Tibial nerve (tissue), 3 donors: ENCODE measurements around the gene MUC5AC.
"Not testable (repeated sequence)": the region's sequence is repeated elsewhere in the genome, so short reads cannot be mapped to it uniquely, and the experiment has no call there.

Source experiments
- POLR2A ChIP-seq, 2 donors: fragments of 450-650 bp; IDR thresholded peaks; one replicate each; pipeline ENCODE4 v1.6.1; 2017; ENCODE audit warnings: antibody characterized with exemption in 2 of 2, mild to moderate bottlenecking in 2 of 2, moderate library complexity in 2 of 2
- TF ChIP-seq, protein P1 (sequence below), 5 experiments: fragments of 200-600 bp in 3 of 5; fragments of 450-650 bp in 2 of 5; sonication (generic) in 3 of 5; IDR thresholded peaks; one replicate each; pipeline ENCODE4 v1.5.1; 2016 to 2019; ENCODE audit warnings: antibody characterized with exemption in 5 of 5, mild to moderate bottlenecking in 3 of 5, moderate library complexity in 2 of 5

DNA sequence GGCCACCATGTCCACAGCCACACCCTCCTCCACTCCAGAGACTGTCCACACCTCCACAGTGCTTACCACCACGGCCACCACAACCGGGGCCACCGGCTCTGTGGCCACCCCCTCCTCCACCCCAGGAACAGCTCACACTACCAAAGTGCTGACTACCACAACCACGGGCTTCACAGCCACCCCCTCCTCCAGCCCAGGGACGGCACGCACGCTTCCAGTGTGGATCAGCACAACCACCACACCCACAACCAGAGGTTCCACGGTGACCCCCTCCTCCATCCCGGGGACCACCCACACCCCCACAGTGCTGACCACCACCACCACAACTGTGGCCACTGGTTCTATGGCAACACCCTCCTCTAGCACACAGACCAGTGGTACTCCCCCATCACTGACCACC is 86.8 kb downstream of the MUC5AC start:
- TF ChIP-seq, protein P1, sequence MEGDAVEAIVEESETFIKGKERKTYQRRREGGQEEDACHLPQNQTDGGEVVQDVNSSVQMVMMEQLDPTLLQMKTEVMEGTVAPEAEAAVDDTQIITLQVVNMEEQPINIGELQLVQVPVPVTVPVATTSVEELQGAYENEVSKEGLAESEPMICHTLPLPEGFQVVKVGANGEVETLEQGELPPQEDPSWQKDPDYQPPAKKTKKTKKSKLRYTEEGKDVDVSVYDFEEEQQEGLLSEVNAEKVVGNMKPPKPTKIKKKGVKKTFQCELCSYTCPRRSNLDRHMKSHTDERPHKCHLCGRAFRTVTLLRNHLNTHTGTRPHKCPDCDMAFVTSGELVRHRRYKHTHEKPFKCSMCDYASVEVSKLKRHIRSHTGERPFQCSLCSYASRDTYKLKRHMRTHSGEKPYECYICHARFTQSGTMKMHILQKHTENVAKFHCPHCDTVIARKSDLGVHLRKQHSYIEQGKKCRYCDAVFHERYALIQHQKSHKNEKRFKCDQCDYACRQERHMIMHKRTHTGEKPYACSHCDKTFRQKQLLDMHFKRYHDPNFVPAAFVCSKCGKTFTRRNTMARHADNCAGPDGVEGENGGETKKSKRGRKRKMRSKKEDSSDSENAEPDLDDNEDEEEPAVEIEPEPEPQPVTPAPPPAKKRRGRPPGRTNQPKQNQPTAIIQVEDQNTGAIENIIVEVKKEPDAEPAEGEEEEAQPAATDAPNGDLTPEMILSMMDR (IDR thresholded peaks at IDR 0.05) = not testable (repeated sequence)
- not testable (repeated sequence) for TF ChIP-seq POLR2A (IDR thresholded peaks at IDR 0.05)
